Glomerular endothelial cell (primary cell): ENCODE results near the gene KIF5B. TPM values are rescaled to one million over a fixed set of nuclear protein-coding genes. Genes with fewer than 3 reads are reported as not detected.

Experiments used
- DNase-seq: peaks from one replicate; pipeline ENCODE4 v3.0.0-alpha.2; 2011; ENCODE audit warnings: low read depth, low spot score; ENCODE audit errors: extremely low read depth
- total RNA-seq: library from RNA; depleted of rRNA; stranded (reverse); fragments of >200 nt; gene quantifications from 2 replicates; pipeline ENCODE4 v1.2.3, GENCODE V29; 2015

The KIF5B gene
- total RNA-seq, 1 donor from 2014 or later, result 161 TPM

GRCh38 chr10:31962826-31963588 is 93.2 kb downstream of the KIF5B start:
- DNase-seq, result no peak

GRCh38 chr10:31961277-31962074 is 94.7 kb downstream of the KIF5B start:
- no peak for DNase-seq

- DNase-seq, result no peak
Measured at GRCh38 chr10:31959461-31960173, 96.6 kb downstream of the KIF5B start.

Other genes with a start within 250 kb of the KIF5B start
- gene ARHGAP12, start 127.6 kb downstream of the KIF5B start, total RNA-seq, result 20.1 and 24.7 TPM in 2 replicates